ENCODE measurements around the gene SLC22A4. TPM values are rescaled to one million over a fixed set of nuclear protein-coding genes. Genes with fewer than 3 reads are reported as not detected.

The SLC22A4 gene
- total RNA-seq, 2 experiments from 2014 or later: 0.14 TPM; not detected in 1

GRCh38 chr5:132294728-132295504 is 722 bp downstream of the SLC22A4 start:
- POLR2A ChIA-PET: interaction anchor here (1.7 kb wide), 1 partner anchor 74 kb away, joined by 5 read pairs; the partner anchor contains the start of gene SLC22A5
- Mint-ChIP-seq H3K9me3 (no peaks in the 10 kb centered on the region), H3K27me3 (peaks cover 3% of the 10 kb centered on the region), H3K36me3 (no peaks in the 10 kb centered on the region), H3K4me3 (peak overlapping the region; percentile 91), H3K4me1 (peaks cover 17% of the 10 kb centered on the region), H3K27ac (peak overlapping the region; percentile 43)
- peak; percentile 53 for DNase-seq
- ATAC-seq (ENCODE audit: low read depth): peak; percentile 44

GRCh38 chr5:132295505-132296411 is 1.6 kb downstream of the SLC22A4 start:
- H3K27ac Mint-ChIP-seq: no peak overlapping the region
- H3K9me3 Mint-ChIP-seq: no peaks in the 10 kb centered on the region
- H3K27me3 Mint-ChIP-seq: peaks cover 1% of the 10 kb centered on the region
- no peaks in the 10 kb centered on the region for H3K36me3 Mint-ChIP-seq
- peak overlapping the region; percentile 91 for H3K4me3 Mint-ChIP-seq
- no peak for ATAC-seq (ENCODE audit: low read depth)
- DNase-seq: no peak
- H3K4me1 Mint-ChIP-seq: peaks cover 17% of the 10 kb centered on the region
- POLR2A ChIA-PET: interaction anchor here (0.8 kb wide), 1 partner anchor 9 kb away, joined by 3 read pairs; no protein-coding TSS in a partner anchor

- peaks cover 1% of the 10 kb centered on the region for H3K27me3 Mint-ChIP-seq
- no peak for ATAC-seq (ENCODE audit: low read depth)
- H3K4me1 Mint-ChIP-seq: peaks cover 17% of the 10 kb centered on the region
- no peak overlapping the region for H3K4me3 Mint-ChIP-seq
- H3K36me3 Mint-ChIP-seq: no peaks in the 10 kb centered on the region
- POLR2A ChIA-PET: interaction anchor here (0.8 kb wide), 1 partner anchor 10 kb away, joined by 3 read pairs; no protein-coding TSS in a partner anchor
- H3K9me3 Mint-ChIP-seq: no peaks in the 10 kb centered on the region
- no peak for DNase-seq
- H3K27ac Mint-ChIP-seq: no peak overlapping the region
These were observed 2.3 kb downstream of the SLC22A4 start for GRCh38 chr5:132296412-132297016.

- Mint-ChIP-seq H3K27ac (no peak overlapping the region), H3K4me3 (no peak overlapping the region), H3K27me3 (peaks cover 1% of the 10 kb centered on the region), H3K36me3 (no peaks in the 10 kb centered on the region), H3K9me3 (no peaks in the 10 kb centered on the region), H3K4me1 (peaks cover 17% of the 10 kb centered on the region)
- POLR2A ChIA-PET: no interaction called here
- ATAC-seq (ENCODE audit: low read depth) (no peak), DNase-seq (no peak)
These were observed 3.2 kb downstream of the SLC22A4 start for GRCh38 chr5:132297211-132297940.

GRCh38 chr5:132298298-132299212 is 4.4 kb downstream of the SLC22A4 start:
- POLR2A ChIA-PET: no interaction called here
- H3K36me3 Mint-ChIP-seq: no peaks in the 10 kb centered on the region
- H3K9me3 Mint-ChIP-seq: no peaks in the 10 kb centered on the region
- H3K27ac Mint-ChIP-seq: no peak overlapping the region
- peaks cover 15% of the 10 kb centered on the region for H3K4me1 Mint-ChIP-seq
- DNase-seq (no peak), ATAC-seq (ENCODE audit: low read depth) (no peak)
- no peaks in the 10 kb centered on the region for H3K27me3 Mint-ChIP-seq
- H3K4me3 Mint-ChIP-seq: no peak overlapping the region

GRCh38 chr5:132299917-132300316 is 5.7 kb downstream of the SLC22A4 start:
- ATAC-seq (ENCODE audit: low read depth) (no peak), DNase-seq (no peak)
- Mint-ChIP-seq H3K36me3 (no peaks in the 10 kb centered on the region), H3K9me3 (no peaks in the 10 kb centered on the region), H3K27me3 (no peaks in the 10 kb centered on the region), H3K27ac (no peak overlapping the region), H3K4me1 (peaks cover 11% of the 10 kb centered on the region), H3K4me3 (no peak overlapping the region)
- POLR2A ChIA-PET: no interaction called here

- Mint-ChIP-seq H3K27me3 (no peaks in the 10 kb centered on the region), H3K4me1 (peaks cover 3% of the 10 kb centered on the region), H3K36me3 (no peaks in the 10 kb centered on the region), H3K4me3 (no peak overlapping the region), H3K9me3 (no peaks in the 10 kb centered on the region), H3K27ac (no peak overlapping the region)
- POLR2A ChIA-PET: no interaction called here
- no peak for DNase-seq
- no peak for ATAC-seq (ENCODE audit: low read depth)
These were observed 6.6 kb downstream of the SLC22A4 start for GRCh38 chr5:132300577-132301343.

- no peaks in the 10 kb centered on the region for H3K27me3 Mint-ChIP-seq
- POLR2A ChIA-PET: no interaction called here
- H3K9me3 Mint-ChIP-seq: no peaks in the 10 kb centered on the region
- no peak for ATAC-seq (ENCODE audit: low read depth)
- no peaks in the 10 kb centered on the region for H3K36me3 Mint-ChIP-seq
- H3K27ac Mint-ChIP-seq: no peak overlapping the region
- no peak for DNase-seq
- no peaks in the 10 kb centered on the region for H3K4me1 Mint-ChIP-seq
- H3K4me3 Mint-ChIP-seq: no peak overlapping the region
These were observed 7.4 kb downstream of the SLC22A4 start for GRCh38 chr5:132301344-132302271.

- DNase-seq (no peak), ATAC-seq (ENCODE audit: low read depth) (no peak)
- no peaks in the 10 kb centered on the region for H3K27me3 Mint-ChIP-seq
- H3K9me3 Mint-ChIP-seq: no peaks in the 10 kb centered on the region
- no peaks in the 10 kb centered on the region for H3K36me3 Mint-ChIP-seq
- POLR2A ChIA-PET: no interaction called here
- no peak overlapping the region for H3K27ac Mint-ChIP-seq
- H3K4me1 Mint-ChIP-seq: no peaks in the 10 kb centered on the region
- no peak overlapping the region for H3K4me3 Mint-ChIP-seq
These were observed 8.2 kb downstream of the SLC22A4 start for GRCh38 chr5:132302413-132302812.

GRCh38 chr5:132303589-132303988 is 9.4 kb downstream of the SLC22A4 start:
- Mint-ChIP-seq H3K36me3 (no peaks in the 10 kb centered on the region), H3K27ac (no peak overlapping the region), H3K27me3 (no peaks in the 10 kb centered on the region), H3K4me3 (no peak overlapping the region), H3K9me3 (no peaks in the 10 kb centered on the region), H3K4me1 (no peaks in the 10 kb centered on the region)
- POLR2A ChIA-PET: no interaction called here
- DNase-seq (no peak), ATAC-seq (ENCODE audit: low read depth) (no peak)

- DNase-seq (no peak), ATAC-seq (ENCODE audit: low read depth) (no peak)
- no peaks in the 10 kb centered on the region for H3K36me3 Mint-ChIP-seq
- H3K27ac Mint-ChIP-seq: no peak overlapping the region
- H3K27me3 Mint-ChIP-seq: no peaks in the 10 kb centered on the region
- H3K4me1 Mint-ChIP-seq: no peaks in the 10 kb centered on the region
- POLR2A ChIA-PET: no interaction called here
- H3K9me3 Mint-ChIP-seq: no peaks in the 10 kb centered on the region
- H3K4me3 Mint-ChIP-seq: no peak overlapping the region
These were observed 11.2 kb downstream of the SLC22A4 start for GRCh38 chr5:132305420-132305819.
